GM21360 (cell line): Measurements from ENCODE around the gene TRPM1.

Experiments used
- ATAC-seq: cut with Tn5 transposase; IDR thresholded peaks from one replicate; pipeline ENCODE4 v1.9.1; 2021; ENCODE audit warnings: mild to moderate bottlenecking, moderate library complexity; ENCODE audit not compliant: unreplicated experiment

TRPM1 gene

GRCh38 chr15:31101262-31102038 is at the start of gene TRPM1:
TRPM1 (minus strand) TSS chr15:31101725; CDS start chr15:31081355, 20,370 bp downstream.
- no peak for ATAC-seq

GRCh38 chr15:31150732-31151231 is 49.3 kb upstream of the TRPM1 start:
- ATAC-seq = no peak

- no peak for ATAC-seq
Measured at GRCh38 chr15:31149987-31150386, 48.5 kb upstream of the TRPM1 start.

- ATAC-seq = no peak
Measured at GRCh38 chr15:31149088-31149505, 47.6 kb upstream of the TRPM1 start.

- ATAC-seq = no peak
Measured at GRCh38 chr15:31148297-31149087, 47.0 kb upstream of the TRPM1 start.

GRCh38 chr15:31147944-31148296 is 46.4 kb upstream of the TRPM1 start:
- ATAC-seq = no peak

GRCh38 chr15:31147456-31147855 is 45.9 kb upstream of the TRPM1 start:
- ATAC-seq = no peak

- no peak for ATAC-seq
Measured at GRCh38 chr15:31145271-31145911, 43.9 kb upstream of the TRPM1 start.

- no peak for ATAC-seq
Measured at GRCh38 chr15:31141792-31142191, 40.3 kb upstream of the TRPM1 start.

- no peak for ATAC-seq
Measured at GRCh38 chr15:31136607-31137328, 35.2 kb upstream of the TRPM1 start.

- ATAC-seq = no peak
Measured at GRCh38 chr15:31136016-31136415, 34.5 kb upstream of the TRPM1 start.

GRCh38 chr15:31135523-31135922 is 34.0 kb upstream of the TRPM1 start:
- ATAC-seq = no peak

GRCh38 chr15:31133890-31134289 is 32.4 kb upstream of the TRPM1 start:
- no peak for ATAC-seq

- no peak for ATAC-seq
Measured at GRCh38 chr15:31131853-31132375, 30.4 kb upstream of the TRPM1 start.

- ATAC-seq = no peak
Measured at GRCh38 chr15:31130576-31131237, 29.2 kb upstream of the TRPM1 start.

- ATAC-seq = no peak
Measured at GRCh38 chr15:31129769-31130303, 28.3 kb upstream of the TRPM1 start.

GRCh38 chr15:31128919-31129768 is 27.6 kb upstream of the TRPM1 start:
- ATAC-seq = no peak

- ATAC-seq = no peak
Measured at GRCh38 chr15:31128477-31128876, 27.0 kb upstream of the TRPM1 start.
